Measurements from ENCODE around the gene PTPRF.

PTPRF gene

GRCh38 chr1:43583058-43583457, 52.4 kb downstream of the PTPRF start:
- no peak overlapping the region for H3K4me3 ChIP-seq (ENCODE audit: low read depth, low read length)
- DNase-seq (ENCODE audit: low read depth), result no peak
- TF ChIP-seq POLR2A (IDR thresholded peaks at IDR 0.05; ENCODE audit: extremely low read depth, insufficient read length) (no peak), MYC (IDR thresholded peaks at IDR 0.05; ENCODE audit: low read depth, low read length) (no peak), MAX (IDR thresholded peaks at IDR 0.05; ENCODE audit: low read depth, low read length) (no peak), CTCF (IDR thresholded peaks at IDR 0.05; ENCODE audit: low read depth, low read length) (no peak)

GRCh38 chr1:43584204-43584603, 53.5 kb downstream of the PTPRF start:
- no peak overlapping the region for H3K4me3 ChIP-seq (ENCODE audit: low read depth, low read length)
- DNase-seq (ENCODE audit: low read depth), result no peak
- TF ChIP-seq MYC (IDR thresholded peaks at IDR 0.05; ENCODE audit: low read depth, low read length) (no peak), POLR2A (IDR thresholded peaks at IDR 0.05; ENCODE audit: extremely low read depth, insufficient read length) (no peak), CTCF (IDR thresholded peaks at IDR 0.05; ENCODE audit: low read depth, low read length) (no peak)

GRCh38 chr1:43585557-43585956, 54.9 kb downstream of the PTPRF start:
- H3K4me3 ChIP-seq (ENCODE audit: low read depth, low read length), result no peak overlapping the region
- TF ChIP-seq POLR2A (IDR thresholded peaks at IDR 0.05; ENCODE audit: extremely low read depth, insufficient read length) (no peak), CTCF (IDR thresholded peaks at IDR 0.05; ENCODE audit: low read depth, low read length) (no peak), MAX (IDR thresholded peaks at IDR 0.05; ENCODE audit: low read depth, low read length) (no peak), MYC (IDR thresholded peaks at IDR 0.05; ENCODE audit: low read depth, low read length) (no peak)
- DNase-seq (ENCODE audit: low read depth), result no peak

- DNase-seq (ENCODE audit: low read depth), result no peak
- TF ChIP-seq CTCF (IDR thresholded peaks at IDR 0.05; ENCODE audit: low read depth, low read length) (no peak), MYC (IDR thresholded peaks at IDR 0.05; ENCODE audit: low read depth, low read length) (no peak), MAX (IDR thresholded peaks at IDR 0.05; ENCODE audit: low read depth, low read length) (no peak), POLR2A (IDR thresholded peaks at IDR 0.05; ENCODE audit: extremely low read depth, insufficient read length) (no peak)
- H3K4me3 ChIP-seq (ENCODE audit: low read depth, low read length), result no peak overlapping the region
These were observed 55.6 kb downstream of the PTPRF start for GRCh38 chr1:43586136-43586731.

- TF ChIP-seq MYC (IDR thresholded peaks at IDR 0.05; ENCODE audit: low read depth, low read length) (no peak), CTCF (IDR thresholded peaks at IDR 0.05; ENCODE audit: low read depth, low read length) (no peak), MAX (IDR thresholded peaks at IDR 0.05; ENCODE audit: low read depth, low read length) (no peak), POLR2A (IDR thresholded peaks at IDR 0.05; ENCODE audit: extremely low read depth, insufficient read length) (no peak)
These were observed 56.3 kb downstream of the PTPRF start for GRCh38 chr1:43587001-43587400.

GRCh38 chr1:43587594-43587993, 56.9 kb downstream of the PTPRF start:
- TF ChIP-seq MAX (IDR thresholded peaks at IDR 0.05; ENCODE audit: low read depth, low read length) (no peak), MYC (IDR thresholded peaks at IDR 0.05; ENCODE audit: low read depth, low read length) (no peak), POLR2A (IDR thresholded peaks at IDR 0.05; ENCODE audit: extremely low read depth, insufficient read length) (no peak)
- DNase-seq (ENCODE audit: low read depth), result no peak
- H3K4me3 ChIP-seq (ENCODE audit: low read depth, low read length), result no peak overlapping the region

More at GRCh38 chr1:43587001-43587400, 56.3 kb downstream of the PTPRF start:
- DNase-seq (ENCODE audit: low read depth), result no peak
- H3K4me3 ChIP-seq (ENCODE audit: low read depth, low read length), result no peak overlapping the region
